Measurements from ENCODE around the gene FUT1.

- TF ChIP-seq CTCF (IDR thresholded peaks at IDR 0.05), result no peak
- TF ChIP-seq POLR2A (IDR thresholded peaks at IDR 0.05), result no peak
Observed at GRCh38 chr19:48716562-48717291, 35.7 kb downstream of the FUT1 start.
